Fibroblast of skin of left quadriceps (primary cell): ENCODE results near the gene LYRM1.

Experiments
- DNase-seq, 2 experiments: peaks; one replicate each; pipeline ENCODE4 v3.0.0-alpha.2; 2013; ENCODE audit warnings: low read depth in 2 of 2

Gene LYRM1

DNA sequence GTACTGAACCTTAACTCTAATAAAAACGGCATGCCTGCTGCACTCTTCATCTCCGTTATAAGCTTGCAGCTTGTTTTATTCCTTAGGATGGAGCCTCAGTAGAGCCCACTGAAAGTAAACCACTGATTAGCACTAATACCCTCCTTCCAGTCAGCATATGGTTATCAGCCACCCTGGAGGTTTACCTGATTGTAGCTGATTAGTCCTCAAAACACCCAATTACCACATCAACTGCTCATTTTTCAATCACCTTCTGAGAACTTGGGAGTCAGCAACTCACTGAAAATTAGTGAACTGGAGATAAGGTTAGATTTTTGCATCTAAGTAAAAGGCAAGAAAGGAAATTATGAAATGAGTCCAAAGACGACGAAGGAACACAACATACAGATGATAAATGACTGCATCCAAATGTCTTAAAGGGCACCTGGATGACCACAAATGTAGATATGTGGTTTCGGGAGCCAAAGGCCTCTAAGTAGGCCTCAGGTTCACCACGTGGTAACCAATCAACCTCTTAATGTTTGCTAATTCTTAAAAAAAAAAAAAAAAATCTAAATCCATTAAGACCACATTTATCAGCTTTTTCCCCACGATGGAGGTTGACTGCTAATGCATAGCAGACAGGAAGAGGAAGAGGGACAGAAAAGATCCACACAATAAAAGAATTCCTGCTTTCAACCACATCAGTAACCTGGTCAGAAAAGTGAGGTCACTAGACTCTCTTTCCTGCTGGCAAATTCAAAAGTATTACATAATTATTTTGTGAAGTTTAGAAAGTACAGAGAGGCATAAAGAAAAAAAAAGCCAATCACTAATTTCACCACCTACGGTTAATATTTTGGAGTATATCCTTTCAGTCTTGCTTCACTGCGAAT, 28.4 kb upstream of the LYRM1 start:
- no peak for DNase-seq

DNA sequence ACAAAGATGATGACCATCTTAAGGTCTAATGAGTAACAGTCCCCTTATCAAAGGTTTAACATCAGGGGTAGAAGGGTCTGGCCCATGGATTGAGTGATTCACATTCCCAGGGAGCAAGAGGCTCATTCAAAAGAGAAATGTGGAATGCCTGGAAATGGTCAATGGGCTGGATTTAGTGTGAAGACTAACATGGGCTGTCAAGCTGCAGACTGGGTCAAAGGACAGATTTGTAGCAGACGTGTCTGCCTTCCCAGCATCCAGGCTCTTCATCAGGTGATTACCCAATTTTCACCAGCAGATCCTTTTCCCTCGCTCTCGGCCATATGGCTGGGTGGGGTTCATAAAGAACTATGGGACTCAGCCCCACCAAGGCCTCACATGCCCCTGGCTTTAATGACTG, 27.2 kb upstream of the LYRM1 start:
- DNase-seq = no peak

GRCh38 chr16:20874088-20874581, 26.4 kb upstream of the LYRM1 start:
- DNase-seq = peak in 1 of 2 experiments; percentile 16

DNA sequence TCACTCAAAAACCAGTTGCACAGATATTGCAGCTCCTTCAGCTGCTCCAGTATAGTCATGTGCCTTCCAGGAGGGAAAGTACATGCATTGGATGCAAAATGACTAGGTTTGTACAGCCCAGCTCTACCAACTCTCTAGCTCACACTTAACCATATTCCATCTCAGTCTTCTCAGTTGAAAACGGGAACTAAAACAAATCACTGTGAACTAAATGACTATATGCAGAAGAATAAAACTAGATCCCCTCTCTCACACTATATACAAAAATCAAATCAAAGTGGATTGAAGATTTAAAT, 25.3 kb upstream of the LYRM1 start:
- no peak for DNase-seq

DNA sequence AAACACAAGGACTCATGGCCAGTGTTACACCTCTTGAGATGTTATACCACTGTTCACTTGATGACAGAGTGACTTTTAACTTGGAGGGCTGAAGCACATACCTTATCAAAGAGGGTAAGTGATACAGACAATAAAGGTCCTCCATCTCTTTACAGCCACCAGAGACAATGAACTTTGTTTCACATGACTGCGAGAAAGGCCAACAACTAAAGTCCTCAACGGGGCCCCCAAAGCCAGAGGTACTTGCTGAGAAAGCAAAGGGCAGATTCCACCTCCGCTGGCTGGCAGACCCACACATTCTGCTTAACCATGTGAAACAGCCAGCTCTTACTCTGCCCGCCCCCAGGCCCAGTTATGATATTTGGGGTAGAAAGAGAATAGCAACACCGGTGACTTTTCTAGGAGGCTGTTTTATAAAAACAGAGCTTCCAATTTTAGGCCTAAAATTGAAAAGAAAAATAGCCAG, 21.9 kb upstream of the LYRM1 start:
- no peak for DNase-seq

DNA sequence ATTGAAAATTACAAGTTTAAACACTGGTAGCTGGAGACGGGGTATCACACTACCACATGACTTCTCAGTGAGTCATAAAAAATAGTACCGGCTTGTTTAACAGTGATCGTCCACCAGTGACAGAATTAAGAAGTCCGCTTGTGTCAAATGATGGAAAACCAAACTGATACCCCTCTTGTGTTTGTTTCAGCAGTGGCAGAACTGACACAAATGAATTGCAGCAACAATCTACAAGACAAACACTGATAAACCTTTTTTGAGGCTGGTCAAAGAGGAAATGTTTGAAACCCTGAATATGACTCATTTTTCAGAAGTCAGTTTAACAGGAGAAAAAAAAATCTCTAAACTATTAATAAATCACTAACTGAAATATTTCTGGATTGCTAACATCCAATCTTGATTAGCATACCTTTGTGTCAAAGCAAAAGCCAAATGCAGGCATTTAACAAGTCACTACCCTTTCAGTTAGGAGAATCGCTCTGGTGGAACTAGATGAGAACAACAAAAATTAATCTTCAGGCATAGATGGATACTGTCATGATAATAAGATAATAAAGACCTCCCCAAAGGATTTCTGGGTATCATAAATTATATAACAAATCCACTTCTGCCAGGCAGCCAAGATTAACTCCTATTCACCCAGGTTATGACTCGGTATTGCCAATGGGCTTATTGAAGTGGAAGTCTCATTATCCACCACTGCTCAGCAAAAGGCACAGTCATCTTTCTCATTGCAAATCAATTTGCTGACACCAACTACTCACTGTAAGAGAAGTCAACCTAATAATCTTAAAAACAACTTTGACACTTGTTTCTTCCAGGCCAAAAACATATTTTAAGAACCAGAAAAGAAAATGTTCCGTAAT, 21.2 kb upstream of the LYRM1 start:
- peak in 1 of 2 experiments; percentile 24 for DNase-seq

DNA sequence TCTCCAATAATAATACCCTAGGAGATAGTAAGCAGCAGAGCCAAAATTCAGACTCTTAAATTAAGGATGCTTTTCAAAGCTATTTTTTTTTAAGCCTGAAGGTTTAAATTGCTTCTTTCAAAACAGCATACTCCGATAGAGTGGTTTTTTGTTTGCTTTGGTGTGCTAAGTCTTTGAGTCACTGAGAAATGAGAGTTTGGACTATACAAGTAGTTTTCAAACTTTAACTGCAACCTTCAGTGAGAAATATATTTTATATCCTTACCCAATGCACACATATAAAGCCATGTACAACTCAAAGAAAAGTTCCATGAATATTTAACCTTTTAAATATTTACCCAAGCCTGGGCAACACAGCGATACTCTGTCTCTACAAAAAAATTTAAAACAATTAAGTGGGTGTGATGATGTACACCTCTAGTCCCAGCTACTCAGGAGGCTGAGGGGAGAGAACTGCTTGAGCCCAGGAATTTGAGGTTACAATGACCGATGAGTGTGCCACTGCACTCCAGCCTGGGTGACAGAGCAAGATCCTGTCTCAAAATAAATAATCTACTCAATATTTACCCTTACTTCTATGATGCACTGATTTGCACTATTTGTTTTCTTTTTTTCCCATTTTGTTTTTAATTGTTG, 19.6 kb upstream of the LYRM1 start:
- no peak for DNase-seq

- DNase-seq = no peak
Observed at GRCh38 chr16:20881503-20881878, 19.1 kb upstream of the LYRM1 start.

DNA sequence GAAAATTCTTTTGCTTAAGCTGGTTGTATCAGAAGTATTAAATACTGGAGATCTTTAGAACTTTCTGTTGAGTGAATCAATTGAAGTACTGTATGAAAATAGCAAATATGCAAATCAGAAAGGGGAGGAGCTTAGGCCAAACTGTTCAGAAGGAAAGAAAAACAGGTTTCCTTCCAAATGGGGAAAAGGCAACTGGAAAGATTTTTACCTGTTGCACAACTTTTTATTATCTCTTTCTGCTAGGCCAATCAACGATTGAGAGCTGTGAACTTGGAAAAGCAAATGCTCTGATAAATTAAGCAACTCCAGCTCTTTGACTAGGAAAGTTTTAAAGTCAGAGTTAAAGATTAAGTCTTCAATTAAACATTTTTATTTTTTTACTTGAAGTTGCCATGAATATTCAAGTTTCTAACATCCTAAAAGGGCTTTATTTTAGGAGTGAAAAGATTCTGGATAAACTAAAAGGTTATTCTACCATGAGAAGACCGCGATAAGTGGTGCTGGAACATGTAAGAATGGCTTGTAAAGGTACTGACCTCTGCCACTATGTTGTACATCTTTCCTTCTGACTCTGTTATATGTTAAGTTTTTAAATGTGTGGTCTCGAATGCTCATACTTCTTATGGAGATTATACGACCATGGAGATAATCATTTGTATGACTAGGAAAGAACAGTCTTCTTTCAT, 16.9 kb upstream of the LYRM1 start:
- DNase-seq = no peak

- peak; percentile 68 to 71 for DNase-seq
Observed at GRCh38 chr16:20884240-20884556, 16.4 kb upstream of the LYRM1 start.

GRCh38 chr16:20886320-20886719, 14.3 kb upstream of the LYRM1 start:
- DNase-seq = no peak

- DNase-seq = no peak
Observed at GRCh38 chr16:20887207-20887606, 13.4 kb upstream of the LYRM1 start.

DNA sequence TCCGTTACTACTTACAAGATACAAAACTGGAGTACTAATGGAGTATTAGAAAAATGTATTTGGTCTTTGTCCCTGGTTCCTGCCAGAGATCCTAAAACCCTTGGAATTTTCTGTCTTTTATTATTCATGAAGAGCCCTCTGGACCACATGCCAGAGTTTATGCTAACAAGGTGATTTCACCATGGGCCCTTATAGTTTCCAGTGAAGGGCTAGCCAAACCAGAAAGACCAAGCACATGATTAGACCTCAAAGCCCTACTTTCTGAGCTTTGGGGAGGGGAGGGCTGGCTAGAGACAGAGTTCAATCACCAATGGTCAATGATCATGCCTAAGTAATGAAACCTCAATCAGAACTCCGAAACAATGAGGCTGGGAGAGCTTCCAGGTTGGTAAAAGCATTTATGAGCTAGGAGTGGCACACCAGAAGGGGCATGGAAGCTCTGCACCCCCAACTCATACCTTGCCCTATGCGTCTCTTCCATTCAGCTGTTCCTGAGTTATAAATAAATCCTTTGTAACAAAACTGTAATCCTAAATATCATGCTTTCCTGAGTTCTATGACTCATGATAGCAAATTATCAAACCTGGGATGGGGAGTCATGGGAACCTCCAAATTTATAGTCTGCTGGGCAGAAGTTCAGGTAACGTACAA, 10.8 kb upstream of the LYRM1 start:
- DNase-seq = no peak

DNA sequence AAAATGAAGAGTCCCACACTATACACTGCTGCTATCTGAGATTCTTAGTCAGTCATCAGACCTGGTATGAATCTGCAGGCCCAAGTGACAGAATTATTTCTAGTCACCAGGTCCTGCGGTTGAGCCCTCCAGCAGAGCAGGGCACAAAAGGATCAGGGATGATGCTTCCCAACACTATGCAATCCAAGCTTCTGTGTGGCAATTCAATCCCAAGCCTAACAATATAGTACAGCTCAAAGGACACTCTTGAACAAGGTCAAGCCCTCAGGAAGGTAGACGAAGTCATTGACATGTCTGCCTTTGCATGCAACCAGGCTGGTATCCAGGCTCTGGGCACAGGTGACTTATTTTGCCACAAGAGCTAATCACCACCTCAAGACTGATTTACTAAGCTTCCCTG, 6.2 kb upstream of the LYRM1 start:
- no peak for DNase-seq

DNA sequence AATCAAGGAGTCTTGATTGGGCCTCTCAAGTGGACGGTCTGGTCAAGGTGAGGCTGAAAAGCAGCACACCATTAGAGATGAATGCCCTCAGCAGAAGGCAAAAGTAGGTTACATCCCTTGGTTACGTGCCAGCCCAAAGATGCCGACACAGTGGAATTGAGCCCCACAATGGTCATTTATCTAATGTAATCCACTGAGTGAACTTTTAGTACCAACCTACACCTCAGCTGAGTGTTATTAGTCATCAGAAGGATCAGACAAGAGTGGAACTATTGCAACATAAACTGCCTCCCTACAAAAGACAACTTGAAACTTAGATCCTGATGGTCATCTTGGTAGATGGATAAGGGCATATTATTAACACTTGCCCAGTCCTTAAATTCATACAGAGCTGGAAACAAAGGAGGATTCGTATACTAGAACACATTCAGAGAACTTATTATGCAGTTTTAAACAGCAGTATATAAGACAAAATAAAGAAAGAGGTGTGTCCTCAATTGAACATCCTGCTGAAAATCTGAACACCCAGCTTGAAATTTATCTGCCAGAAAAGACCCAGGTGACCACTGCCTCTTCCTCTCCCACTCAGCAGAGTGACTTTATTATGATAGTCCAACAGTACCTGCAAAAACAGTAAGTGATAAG, 3.2 kb upstream of the LYRM1 start:
- no peak for DNase-seq

DNA sequence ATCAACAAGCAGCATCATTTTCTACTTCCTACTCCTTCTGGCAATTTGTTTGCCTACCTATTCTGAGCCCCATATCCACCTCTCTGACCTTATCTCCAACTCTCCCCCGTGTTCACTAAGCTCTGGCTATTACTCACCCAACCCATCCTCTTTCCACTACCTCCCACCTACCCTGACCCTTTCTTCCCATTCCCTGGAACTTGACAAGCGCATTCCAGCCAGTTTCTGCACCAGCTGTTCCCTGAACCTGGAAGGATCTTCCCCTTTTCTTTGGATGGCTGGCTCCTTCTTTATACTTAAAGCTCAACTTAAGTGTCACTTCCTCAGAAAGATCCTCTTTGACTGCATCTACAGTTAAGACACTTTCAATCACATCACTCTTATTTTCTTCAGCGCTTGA, 2.6 kb upstream of the LYRM1 start:
- DNase-seq = no peak

GRCh38 chr16:20899071-20899470, 1.5 kb upstream of the LYRM1 start:
- DNase-seq = peak; percentile 72 to 75

- no peak for DNase-seq
Observed at GRCh38 chr16:20899477-20900298, 883 bp upstream of the LYRM1 start.

GRCh38 chr16:20901068-20901435, 481 bp downstream of the LYRM1 start:
- DNase-seq = no peak
